Choroid plexus epithelial cell (primary cell): ENCODE data around the gene LYST.
"Not testable (repeated sequence)": the region's sequence is repeated elsewhere in the genome, so short reads cannot be mapped to it uniquely, and the experiment has no call there.

Experiments used
- DNase-seq: peaks from one replicate; pipeline ENCODE4 v3.0.0-alpha.2; 2010; ENCODE audit warnings: low read depth
- H3K4me3 ChIP-seq: 2 replicates; pipeline ENCODE4 v1.5.1; 2011; ENCODE audit warnings: low read depth, mild to moderate bottlenecking, control low read depth, low read length, moderate library complexity
- TF ChIP-seq, protein P1 (sequence below): conservative IDR thresholded peaks from 2 replicates; pipeline ENCODE4 v1.5.1; 2011; ENCODE audit warnings: low read depth, mild to moderate bottlenecking, control low read depth, inconsistent platforms, low read length, moderate library complexity

Gene LYST

DNA sequence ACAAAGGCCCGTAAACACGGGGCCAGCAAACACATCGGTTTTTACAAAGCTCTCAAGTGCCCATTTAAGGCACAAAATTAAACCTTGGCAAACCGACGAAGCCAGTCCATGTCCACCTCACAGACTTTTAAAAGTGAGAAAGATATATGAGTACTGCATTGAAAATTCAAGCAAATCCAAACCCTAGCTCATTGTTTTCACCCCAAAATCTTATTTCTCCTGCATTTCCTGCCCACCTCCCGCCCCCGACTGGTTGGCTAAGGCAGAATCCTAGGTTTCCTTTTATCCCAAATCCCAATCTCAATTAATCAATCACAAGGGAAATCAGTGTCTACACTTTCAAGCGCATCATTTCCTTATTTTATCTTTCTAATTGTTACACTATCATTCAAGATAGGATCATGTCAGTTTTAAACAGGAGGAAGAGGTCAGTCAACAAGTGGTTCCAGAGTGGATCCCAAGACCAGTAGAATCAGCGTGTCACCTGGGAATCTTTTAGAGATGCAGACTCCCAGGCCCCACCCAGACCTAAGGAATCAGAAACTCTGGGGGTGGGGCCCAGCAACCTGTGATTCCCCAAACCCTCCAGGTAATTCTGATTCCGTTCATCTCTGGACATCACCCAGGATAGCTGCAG is 215.4 kb downstream of the LYST start:
- TF ChIP-seq, protein P1, sequence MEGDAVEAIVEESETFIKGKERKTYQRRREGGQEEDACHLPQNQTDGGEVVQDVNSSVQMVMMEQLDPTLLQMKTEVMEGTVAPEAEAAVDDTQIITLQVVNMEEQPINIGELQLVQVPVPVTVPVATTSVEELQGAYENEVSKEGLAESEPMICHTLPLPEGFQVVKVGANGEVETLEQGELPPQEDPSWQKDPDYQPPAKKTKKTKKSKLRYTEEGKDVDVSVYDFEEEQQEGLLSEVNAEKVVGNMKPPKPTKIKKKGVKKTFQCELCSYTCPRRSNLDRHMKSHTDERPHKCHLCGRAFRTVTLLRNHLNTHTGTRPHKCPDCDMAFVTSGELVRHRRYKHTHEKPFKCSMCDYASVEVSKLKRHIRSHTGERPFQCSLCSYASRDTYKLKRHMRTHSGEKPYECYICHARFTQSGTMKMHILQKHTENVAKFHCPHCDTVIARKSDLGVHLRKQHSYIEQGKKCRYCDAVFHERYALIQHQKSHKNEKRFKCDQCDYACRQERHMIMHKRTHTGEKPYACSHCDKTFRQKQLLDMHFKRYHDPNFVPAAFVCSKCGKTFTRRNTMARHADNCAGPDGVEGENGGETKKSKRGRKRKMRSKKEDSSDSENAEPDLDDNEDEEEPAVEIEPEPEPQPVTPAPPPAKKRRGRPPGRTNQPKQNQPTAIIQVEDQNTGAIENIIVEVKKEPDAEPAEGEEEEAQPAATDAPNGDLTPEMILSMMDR: no peak
- no peak overlapping the region for H3K4me3 ChIP-seq
- DNase-seq: no peak

DNA sequence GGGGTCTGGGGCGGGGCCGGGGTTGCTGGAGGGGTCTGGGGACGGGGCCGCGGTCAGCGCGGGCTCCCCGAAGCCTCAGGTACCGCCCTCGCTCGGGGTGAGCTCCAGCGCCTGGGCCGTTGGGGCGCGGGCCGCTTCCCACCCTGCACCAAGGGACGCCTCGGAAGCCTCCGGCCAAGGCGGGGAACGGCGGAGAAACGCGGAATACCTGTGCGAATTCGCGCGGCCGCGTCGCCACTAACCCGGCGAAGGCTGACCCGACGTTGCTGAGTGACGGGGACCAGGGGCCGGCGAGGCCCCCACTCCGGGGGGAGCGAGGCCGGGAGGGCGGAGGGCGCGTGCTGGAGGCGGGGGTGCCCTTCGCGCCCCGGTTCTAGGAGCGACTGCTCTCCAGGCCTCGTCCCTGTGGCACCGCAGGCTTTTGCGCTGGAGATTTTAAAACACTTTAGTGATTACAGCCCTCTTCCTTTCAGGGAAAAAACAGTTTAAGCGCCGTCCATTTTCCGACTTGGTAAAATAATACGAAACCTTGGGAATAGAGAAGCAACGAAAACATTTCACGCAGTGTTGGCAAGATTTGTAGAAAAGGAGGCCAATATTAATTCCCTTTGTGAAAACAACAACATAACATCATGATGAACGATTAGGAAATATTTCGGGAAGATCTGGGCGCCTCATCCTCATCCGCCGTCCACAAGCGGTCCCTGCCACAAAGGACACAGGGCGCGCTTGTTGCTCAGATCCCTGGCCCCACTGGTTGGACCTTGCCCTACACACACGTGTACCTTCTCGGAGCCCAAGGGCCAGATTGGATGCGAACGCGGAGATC is 216.2 kb downstream of the LYST start:
- TF ChIP-seq, protein P1: no peak
- no peak for DNase-seq
- peak overlapping the region; percentile 37 for H3K4me3 ChIP-seq

DNA sequence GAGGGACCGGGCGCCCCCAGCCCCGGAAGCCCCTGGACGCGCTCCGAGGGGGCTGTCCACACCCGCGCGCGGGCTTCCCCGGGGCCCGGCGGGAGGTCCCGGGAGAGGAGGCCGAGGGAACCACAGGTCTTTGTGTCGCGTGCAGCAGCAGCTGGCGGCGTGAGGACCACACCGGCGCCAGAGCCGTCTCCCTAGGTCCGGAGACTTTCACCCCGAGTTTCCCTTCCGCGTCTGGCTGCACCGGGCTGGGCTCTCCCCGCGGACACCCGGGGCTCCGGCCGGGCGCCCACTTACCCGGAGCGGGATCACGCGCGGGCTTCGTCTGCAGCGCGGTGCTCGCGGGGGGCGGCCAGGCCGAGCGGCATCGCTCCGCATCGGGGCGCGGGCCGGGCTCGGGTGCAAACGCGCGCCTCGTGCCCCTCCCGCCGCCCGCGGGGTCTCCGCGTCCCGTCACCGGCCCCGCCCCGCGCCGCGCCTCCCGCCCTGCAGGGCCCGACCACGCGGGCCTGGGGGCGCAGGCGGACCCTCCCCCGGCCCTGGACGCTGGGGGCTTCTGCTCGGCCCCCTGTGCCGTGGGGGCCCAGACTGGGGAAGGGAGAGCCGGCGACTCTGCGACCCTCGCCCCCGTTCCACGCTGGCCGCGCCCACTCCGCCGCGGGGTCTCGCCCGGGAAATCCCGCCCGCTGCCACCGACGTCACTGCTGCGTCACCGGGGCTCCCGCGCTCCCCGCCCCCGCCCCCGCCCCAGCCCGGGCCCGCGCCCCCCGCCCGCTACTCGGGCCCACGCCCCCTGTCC is 217.1 kb downstream of the LYST start, which contains the start of gene GNG4:
Gene GNG4, minus strand, starts transcription at position 417 of the 796 bp plus-strand sequence. CDS start 65,946 bp downstream, outside the sequence.
- TF ChIP-seq, protein P1: no peak
- no peak for DNase-seq
- peak within 1 kb of the TSS; percentile 44 for H3K4me3 ChIP-seq

DNA sequence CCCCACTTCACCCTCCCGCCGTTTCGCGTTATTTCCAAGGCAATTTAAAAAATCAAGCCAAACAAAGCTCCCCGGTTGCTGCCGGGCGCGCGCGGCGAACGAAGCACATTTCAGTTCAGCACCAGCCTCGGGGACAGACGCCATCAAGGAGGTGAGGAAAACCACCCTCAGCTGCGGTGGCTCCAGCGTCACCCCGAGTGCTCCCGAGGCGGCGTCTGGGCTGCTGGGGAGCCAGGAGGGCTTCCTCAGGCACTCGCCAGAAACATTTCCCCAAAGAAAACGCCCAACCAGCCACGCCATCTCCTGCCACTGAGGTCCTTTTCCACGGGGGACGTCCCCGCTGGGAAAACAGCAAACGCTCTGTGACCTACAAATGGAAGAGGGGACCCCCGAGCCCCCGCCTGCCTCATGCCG is 217.7 kb downstream of the LYST start:
- TF ChIP-seq, protein P1: no peak
- DNase-seq: peak; percentile 71
- peak overlapping the region; percentile 44 for H3K4me3 ChIP-seq

DNA sequence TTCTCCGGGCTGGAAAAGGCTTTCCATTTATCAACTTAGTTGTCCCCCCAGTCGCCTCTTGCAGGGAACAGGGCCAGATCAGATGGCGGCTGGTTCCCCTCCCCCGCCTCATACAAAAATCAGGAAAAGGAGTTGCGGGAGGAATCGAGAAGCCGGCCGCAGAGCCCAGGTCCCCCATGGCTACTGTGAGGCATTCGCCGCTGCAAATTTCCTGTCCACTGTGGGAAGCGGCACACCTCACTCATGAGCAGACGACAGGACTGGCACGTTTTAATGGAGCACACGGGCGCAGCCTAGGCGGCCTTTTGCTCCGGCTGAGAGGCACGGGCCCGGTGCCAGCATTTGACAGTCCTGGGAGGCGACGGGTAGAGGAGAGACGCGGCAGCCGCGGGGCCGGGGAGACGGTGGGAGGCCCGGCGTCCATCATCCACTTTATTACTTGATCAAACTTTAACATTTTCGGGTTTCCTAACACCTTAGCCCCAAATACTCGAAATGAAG is 218.2 kb downstream of the LYST start:
- no peak overlapping the region for H3K4me3 ChIP-seq
- no peak for DNase-seq

DNA sequence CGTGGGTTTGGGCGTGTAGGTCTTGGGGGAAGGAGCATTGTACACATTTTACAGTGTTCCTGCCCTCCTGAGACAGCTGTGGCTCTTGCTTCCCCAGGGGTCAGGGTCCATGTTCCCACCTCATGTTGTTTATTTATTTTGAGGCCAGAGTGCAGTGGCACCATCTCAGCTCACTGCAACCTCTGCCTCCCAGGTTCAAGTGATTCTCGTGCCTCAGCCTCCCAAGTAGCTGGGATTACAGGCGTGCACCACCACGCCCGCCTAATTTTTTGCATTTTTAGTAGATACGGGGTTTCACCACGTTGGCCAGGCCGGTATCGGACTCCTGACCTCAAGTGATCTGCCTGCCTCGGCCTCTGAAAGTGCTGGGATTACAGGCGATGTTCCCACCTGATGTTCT is 219.2 kb downstream of the LYST start:
- DNase-seq, H3K4me3 ChIP-seq: not testable (repeated sequence)

More for the DNA sequence above, 218.2 kb downstream of the LYST start:
- TF ChIP-seq, protein P1: no peak

DNA sequence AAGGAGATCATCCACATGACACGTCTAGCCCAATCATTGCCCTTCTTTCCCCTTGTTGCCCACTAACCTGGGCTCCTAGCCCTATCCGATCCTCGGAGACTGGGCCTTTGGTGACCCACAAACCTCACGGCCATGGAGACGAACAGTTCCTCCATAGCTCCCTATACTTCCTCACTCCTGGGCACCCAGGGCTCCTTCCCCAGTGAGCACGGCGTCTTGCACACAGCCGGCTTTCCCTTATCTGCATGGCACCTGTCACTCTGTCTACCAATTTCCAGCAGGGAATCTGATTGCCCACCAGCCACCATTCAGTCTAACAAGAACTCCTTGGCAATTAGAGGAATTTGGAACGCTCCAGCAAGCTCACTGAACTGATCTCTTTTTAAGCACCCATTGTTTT is 220.2 kb downstream of the LYST start:
- H3K4me3 ChIP-seq: no peak overlapping the region
- TF ChIP-seq, protein P1: no peak
- DNase-seq: no peak
